GM18498 (cell line): ENCODE measurements around the gene CYTH3.

Experiments
- ATAC-seq: cut with Tn5 transposase; IDR thresholded peaks from one replicate; pipeline ENCODE4 v1.9.1; 2021; ENCODE audit warnings: mild to moderate bottlenecking, moderate library complexity; ENCODE audit not compliant: unreplicated experiment

The CYTH3 gene

GRCh38 chr7:6168477-6168868, 104.0 kb downstream of the CYTH3 start:
- ATAC-seq = no peak

GRCh38 chr7:6167587-6168476, 104.6 kb downstream of the CYTH3 start:
- no peak for ATAC-seq

GRCh38 chr7:6167004-6167551, 105.3 kb downstream of the CYTH3 start:
- ATAC-seq = no peak

- no peak for ATAC-seq
Measured at GRCh38 chr7:6166443-6166891, 106.0 kb downstream of the CYTH3 start.

GRCh38 chr7:6165521-6166320, 106.7 kb downstream of the CYTH3 start:
- no peak for ATAC-seq

GRCh38 chr7:6165075-6165474, 107.3 kb downstream of the CYTH3 start:
- no peak for ATAC-seq

- ATAC-seq = no peak
Measured at GRCh38 chr7:6164491-6164890, 107.9 kb downstream of the CYTH3 start.

- no peak for ATAC-seq
Measured at GRCh38 chr7:6164010-6164409, 108.4 kb downstream of the CYTH3 start.

GRCh38 chr7:6163402-6163801, 109.0 kb downstream of the CYTH3 start:
- ATAC-seq = no peak

GRCh38 chr7:6162650-6163366, 109.6 kb downstream of the CYTH3 start:
- no peak for ATAC-seq

GRCh38 chr7:6162331-6162620, 110.1 kb downstream of the CYTH3 start:
- no peak for ATAC-seq

GRCh38 chr7:6161463-6162330, 110.7 kb downstream of the CYTH3 start:
- peak; percentile 59 for ATAC-seq

GRCh38 chr7:6160191-6160623, 112.2 kb downstream of the CYTH3 start:
- no peak for ATAC-seq

- ATAC-seq = no peak
Measured at GRCh38 chr7:6159524-6160031, 112.8 kb downstream of the CYTH3 start.

- ATAC-seq = no peak
Measured at GRCh38 chr7:6159097-6159483, 113.3 kb downstream of the CYTH3 start.

GRCh38 chr7:6158424-6159096, 113.9 kb downstream of the CYTH3 start:
- ATAC-seq = no peak

- ATAC-seq = no peak
Measured at GRCh38 chr7:6157685-6158423, 114.6 kb downstream of the CYTH3 start.

GRCh38 chr7:6156734-6157133, 115.7 kb downstream of the CYTH3 start:
- no peak for ATAC-seq

- ATAC-seq = no peak
Measured at GRCh38 chr7:6155596-6155995, 116.8 kb downstream of the CYTH3 start.
